SK-N-SH (cell line): ENCODE measurements around the gene USB1. TPM values are rescaled to one million over a fixed set of nuclear protein-coding genes. Genes with fewer than 3 reads are reported as not detected.

Source experiments
- CTCF ChIA-PET: fragments of 300-600, 350-600 bp; formaldehyde crosslinking; extraction: SDS; loops from one replicate; lab custom pipeline; 2021; lab: Yijun Ruan, JAX
- POLR2A ChIA-PET: fragments of 350-600 bp; sonication (Branson Sonifier 250); formaldehyde crosslinking; extraction: SDS; loops from one replicate; lab custom pipeline; 2020; ENCODE audit warnings: antibody characterized with exemption, inconsistent platforms; lab: Yijun Ruan, JAX
- DNase-seq: peaks from one replicate; pipeline ENCODE4 v3.0.0; 2012
- H2AFZ ChIP-seq: fragments of 200-600 bp; sonication (generic); 2 replicates; pipeline ENCODE4 v1.8.1; 2016; ENCODE audit warnings: antibody characterized with exemption, mild to moderate bottlenecking, low read depth
- H3F3A ChIP-seq: fragments of 200-600 bp; sonication (generic); replicated peaks from 2 replicates; pipeline ENCODE3; 2016; ENCODE audit warnings: antibody characterized with exemption, mild to moderate bottlenecking; ENCODE audit not compliant: insufficient read depth
- H3K27ac ChIP-seq, 2 experiments: fragments of 200-500 bp in 1 of 2; fragments of 200-600 bp in 1 of 2; sonication (Bioruptor generic) in 1 of 2; sonication (generic), shearing (Covaris generic) in 1 of 2; 2 replicates each; pipeline versions ENCODE4 v1.5.1 to v1.6.1; 2014 to 2016; ENCODE audit warnings: low read depth in 2 of 2, inconsistent platforms in 1 of 2, low read length in 1 of 2, mild to moderate bottlenecking in 1 of 2, mixed read lengths in 1 of 2
- H3K27me3 ChIP-seq: fragments of 200-600 bp; sonication (generic), shearing (Covaris generic); 2 replicates; pipeline ENCODE4 v1.6.1; 2016; ENCODE audit warnings: mixed run types; ENCODE audit not compliant: insufficient read depth
- H3K36me3 ChIP-seq, 2 experiments: fragments of 200-500 bp in 1 of 2; fragments of 200-600 bp in 1 of 2; sonication (Bioruptor generic) in 1 of 2; sonication (generic) in 1 of 2; replicated peaks in 1 of 2; 2 replicates each; pipeline versions ENCODE3 to v1.5.1; 2014 to 2016; ENCODE audit warnings: low read length in 1 of 2, mild to moderate bottlenecking in 1 of 2; ENCODE audit not compliant: insufficient read depth in 2 of 2, control insufficient read depth in 1 of 2
- H3K4me1 ChIP-seq, 2 experiments: fragments of 200-500 bp in 1 of 2; fragments of 200-600 bp in 1 of 2; sonication (Bioruptor generic) in 1 of 2; sonication (generic), shearing (Covaris generic) in 1 of 2; 2 replicates each; pipeline versions ENCODE4 v1.5.1 to v1.6.1; 2014 to 2016; ENCODE audit warnings: low read depth in 1 of 2, low read length in 1 of 2, mixed run types in 1 of 2; ENCODE audit not compliant: insufficient read depth in 2 of 2, control insufficient read depth in 1 of 2
- H3K4me2 ChIP-seq: fragments of 200-600 bp; sonication (generic), shearing (Covaris generic); 2 replicates; pipeline ENCODE4 v1.6.1; 2017; ENCODE audit warnings: mixed run types
- H3K4me3 ChIP-seq, 2 experiments: fragments of 200-500 bp in 1 of 2; fragments of 200-600 bp in 1 of 2; sonication (Bioruptor generic) in 1 of 2; sonication (generic), shearing (Covaris generic) in 1 of 2; 2 replicates each; pipeline versions ENCODE4 v1.5.1 to v1.8.1; 2014 to 2016; ENCODE audit warnings: low read depth in 2 of 2, inconsistent platforms in 1 of 2, low read length in 1 of 2, mild to moderate bottlenecking in 1 of 2, mixed read lengths in 1 of 2, moderate library complexity in 1 of 2
- H3K79me2 ChIP-seq: fragments of 200-600 bp; sonication (generic); 2 replicates; pipeline ENCODE4 v1.8.1; 2017; ENCODE audit warnings: mild to moderate bottlenecking; ENCODE audit not compliant: insufficient read depth
- H3K9ac ChIP-seq: fragments of 200-600 bp; sonication (generic); 2 replicates; pipeline ENCODE4 v1.6.1; 2017; ENCODE audit warnings: mixed run types
- H3K9me2 ChIP-seq: fragments of 200-600 bp; sonication (generic); 2 replicates; pipeline ENCODE4 v1.6.1; 2017; ENCODE audit warnings: mixed run types
- H3K9me3 ChIP-seq: fragments of 200-600 bp; sonication (generic); 2 replicates; pipeline ENCODE4 v1.6.1; 2017; ENCODE audit warnings: mixed run types, mild to moderate bottlenecking, moderate library complexity
- H4K20me1 ChIP-seq: fragments of 200-600 bp; sonication (generic); 2 replicates; pipeline ENCODE4 v1.6.1; 2017; ENCODE audit warnings: mild to moderate bottlenecking, mixed run types; ENCODE audit not compliant: insufficient read depth
- ELF1 ChIP-seq: IDR thresholded peaks from 2 replicates; pipeline ENCODE4 v1.4.0; 2012
- FOXJ3 ChIP-seq: sonication (generic); formaldehyde crosslinking; IDR thresholded peaks from 2 replicates; pipeline ENCODE4 v1.5.1; 2020; ENCODE audit warnings: mild to moderate bottlenecking, missing genetic modification reagents
- GABPA ChIP-seq: IDR thresholded peaks from 2 replicates; pipeline ENCODE4 v1.4.0; 2012; ENCODE audit warnings: low read depth, mild to moderate bottlenecking
- GATA2 ChIP-seq: sonication (generic); formaldehyde crosslinking; IDR thresholded peaks from 2 replicates; pipeline ENCODE4 v1.5.0; 2020; ENCODE audit warnings: mild to moderate bottlenecking, missing genetic modification reagents
- NFIC ChIP-seq: IDR thresholded peaks from 2 replicates; pipeline ENCODE4 v1.4.0; 2012; ENCODE audit warnings: borderline replicate concordance
- NRF1 ChIP-seq: IDR thresholded peaks from 2 replicates; pipeline ENCODE4 v1.6.1; 2012; ENCODE audit warnings: low read depth, mild to moderate bottlenecking, low read length
- POLR2AphosphoS5 ChIP-seq: IDR thresholded peaks from 2 replicates; pipeline ENCODE4 v1.6.1; 2012; ENCODE audit warnings: low read depth, low read length
- RCOR1 ChIP-seq: fragments of 150-350 bp; IDR thresholded peaks from 2 replicates; pipeline ENCODE4 v1.6.1; 2017; ENCODE audit warnings: antibody characterized with exemption, low read length
- RXRA ChIP-seq: IDR thresholded peaks from 2 replicates; pipeline ENCODE4 v1.4.0; 2012; ENCODE audit warnings: low read depth, mild to moderate bottlenecking, borderline replicate concordance
- SIN3A ChIP-seq: IDR thresholded peaks from 2 replicates; pipeline ENCODE4 v1.6.1; 2012; ENCODE audit warnings: low read depth, mild to moderate bottlenecking, low read length, moderate library complexity, borderline replicate concordance
- YY1 ChIP-seq: IDR thresholded peaks from 2 replicates; pipeline ENCODE4 v1.4.0; 2012; ENCODE audit warnings: low read depth, mild to moderate bottlenecking
- ZBTB33 ChIP-seq: IDR thresholded peaks from 2 replicates; pipeline ENCODE4 v1.4.0; 2012; ENCODE audit warnings: low read depth, borderline replicate concordance
- WGBS: methylation state at CpG from one replicate; pipeline ENCODE4 v1.1.6; 2017; ENCODE audit warnings: low lambda C conversion rate; 5-methylcytosine and 5-hydroxymethylcytosine counted together
- polyA plus RNA-seq, 3 experiments: library from polyadenylated mRNA; depleted of rRNA; stranded (reverse); fragments of >200 nt; gene quantifications; 2 replicates each; pipeline ENCODE4 v1.2.3, GENCODE V29; 2012
- TF ChIP-seq, protein P1 (sequence below): fragments of 200-600 bp; sonication (generic); IDR thresholded peaks from 2 replicates; pipeline ENCODE4 v1.6.1; 2017; ENCODE audit warnings: antibody characterized with exemption, mild to moderate bottlenecking, moderate library complexity
- TF ChIP-seq, protein P2 (sequence below): IDR thresholded peaks from 2 replicates; pipeline ENCODE4 v1.6.1; 2012; ENCODE audit warnings: mild to moderate bottlenecking, low read depth, low read length, moderate library complexity

Gene USB1
- polyA plus RNA-seq, 1 of the 3 experiments (the other 2 are of a cell fraction): 94.1 TPM

DNA sequence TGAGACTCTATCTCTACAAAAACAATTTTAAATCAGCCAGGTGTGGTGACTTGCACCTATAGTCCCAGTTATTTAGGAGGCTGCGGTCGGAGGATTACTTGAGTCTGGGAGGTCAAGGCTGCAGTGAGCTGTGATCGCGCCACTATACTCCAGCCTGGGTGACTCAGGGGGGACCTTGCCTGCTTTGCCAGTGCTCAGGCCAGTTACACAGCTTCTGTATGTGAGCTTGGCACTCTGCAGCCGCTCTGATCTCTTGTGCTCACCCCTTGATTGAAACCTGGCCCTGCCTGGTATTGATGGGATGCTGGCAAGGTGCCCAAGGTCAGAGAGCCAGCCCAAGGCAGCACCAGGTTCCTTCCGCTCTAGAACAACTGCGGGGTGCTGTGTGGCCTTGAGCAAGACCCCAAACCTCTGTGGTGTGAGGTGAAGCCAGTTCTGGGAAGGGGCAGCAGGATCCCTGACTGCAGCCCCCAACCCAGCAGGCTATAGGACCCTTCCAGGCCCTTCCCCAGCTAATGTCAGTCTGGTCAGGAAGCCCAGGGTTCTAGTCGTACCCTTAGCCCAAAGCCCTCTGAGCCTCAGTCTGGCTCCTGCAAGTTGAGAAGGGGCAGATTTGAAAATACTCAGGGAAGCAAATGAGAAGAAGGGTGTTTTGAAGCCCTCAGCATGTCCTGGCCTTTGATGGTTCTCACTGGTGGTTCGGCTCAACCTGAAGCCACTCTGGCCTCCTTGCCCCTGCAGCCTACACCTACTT is 43.2 kb downstream of the USB1 start (continued):
- TF ChIP-seq NFIC: no peak
- TF ChIP-seq ZBTB33: no peak
- TF ChIP-seq, protein P1, sequence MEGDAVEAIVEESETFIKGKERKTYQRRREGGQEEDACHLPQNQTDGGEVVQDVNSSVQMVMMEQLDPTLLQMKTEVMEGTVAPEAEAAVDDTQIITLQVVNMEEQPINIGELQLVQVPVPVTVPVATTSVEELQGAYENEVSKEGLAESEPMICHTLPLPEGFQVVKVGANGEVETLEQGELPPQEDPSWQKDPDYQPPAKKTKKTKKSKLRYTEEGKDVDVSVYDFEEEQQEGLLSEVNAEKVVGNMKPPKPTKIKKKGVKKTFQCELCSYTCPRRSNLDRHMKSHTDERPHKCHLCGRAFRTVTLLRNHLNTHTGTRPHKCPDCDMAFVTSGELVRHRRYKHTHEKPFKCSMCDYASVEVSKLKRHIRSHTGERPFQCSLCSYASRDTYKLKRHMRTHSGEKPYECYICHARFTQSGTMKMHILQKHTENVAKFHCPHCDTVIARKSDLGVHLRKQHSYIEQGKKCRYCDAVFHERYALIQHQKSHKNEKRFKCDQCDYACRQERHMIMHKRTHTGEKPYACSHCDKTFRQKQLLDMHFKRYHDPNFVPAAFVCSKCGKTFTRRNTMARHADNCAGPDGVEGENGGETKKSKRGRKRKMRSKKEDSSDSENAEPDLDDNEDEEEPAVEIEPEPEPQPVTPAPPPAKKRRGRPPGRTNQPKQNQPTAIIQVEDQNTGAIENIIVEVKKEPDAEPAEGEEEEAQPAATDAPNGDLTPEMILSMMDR: no peak
- no peak for TF ChIP-seq ELF1

DNA sequence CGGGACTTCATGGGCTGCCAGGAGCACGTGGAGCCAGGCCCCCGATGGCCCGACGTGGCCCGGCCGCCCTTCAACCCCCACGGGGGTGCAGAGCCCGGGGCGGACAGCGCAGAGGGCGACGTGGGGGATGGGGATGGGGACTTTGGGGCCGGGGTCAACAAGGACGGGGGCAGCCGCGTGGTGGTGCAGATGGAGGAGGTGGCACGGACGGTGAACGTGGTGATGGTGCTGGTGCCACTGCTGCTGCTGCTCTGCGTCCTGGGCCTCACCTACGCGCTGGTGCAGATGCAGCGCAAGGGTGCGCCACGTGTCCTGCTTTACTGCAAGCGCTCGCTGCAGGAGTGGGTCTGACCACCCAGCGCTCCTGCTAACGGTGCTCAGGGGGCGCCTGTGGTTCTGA is 43.9 kb downstream of the USB1 start:
- Histone ChIP-seq H2AFZ (no peak overlapping the region), H4K20me1 (no peaks in the 10 kb centered on the region), H3K79me2 (no peaks in the 10 kb centered on the region), H3K9me2 (no peaks in the 10 kb centered on the region), H3K27ac (no peak overlapping the region), H3K4me2 (no peak overlapping the region), H3F3A (no peaks in the 10 kb centered on the region), H3K36me3 (no peaks in the 10 kb centered on the region), H3K4me1 (no peaks in the 10 kb centered on the region; a peak in 1 of 4 replicates), H3K4me3 (no peak overlapping the region), H3K9ac (no peak overlapping the region), H3K9me3 (no peaks in the 10 kb centered on the region), H3K27me3 (no peaks in the 10 kb centered on the region)
- no peak for DNase-seq
- ChIA-PET CTCF (no interaction called here), POLR2A (no interaction called here)
- TF ChIP-seq ZBTB33 (no peak), RXRA (no peak), YY1 (no peak), GATA2 (no peak), SIN3A (no peak), GABPA (no peak), POLR2AphosphoS5 (no peak), RCOR1 (no peak), NRF1 (no peak), FOXJ3 (CRISPR knock-in tag) (no peak), NFIC (no peak)
- TF ChIP-seq, protein P1: no peak
- TF ChIP-seq, protein P2, sequence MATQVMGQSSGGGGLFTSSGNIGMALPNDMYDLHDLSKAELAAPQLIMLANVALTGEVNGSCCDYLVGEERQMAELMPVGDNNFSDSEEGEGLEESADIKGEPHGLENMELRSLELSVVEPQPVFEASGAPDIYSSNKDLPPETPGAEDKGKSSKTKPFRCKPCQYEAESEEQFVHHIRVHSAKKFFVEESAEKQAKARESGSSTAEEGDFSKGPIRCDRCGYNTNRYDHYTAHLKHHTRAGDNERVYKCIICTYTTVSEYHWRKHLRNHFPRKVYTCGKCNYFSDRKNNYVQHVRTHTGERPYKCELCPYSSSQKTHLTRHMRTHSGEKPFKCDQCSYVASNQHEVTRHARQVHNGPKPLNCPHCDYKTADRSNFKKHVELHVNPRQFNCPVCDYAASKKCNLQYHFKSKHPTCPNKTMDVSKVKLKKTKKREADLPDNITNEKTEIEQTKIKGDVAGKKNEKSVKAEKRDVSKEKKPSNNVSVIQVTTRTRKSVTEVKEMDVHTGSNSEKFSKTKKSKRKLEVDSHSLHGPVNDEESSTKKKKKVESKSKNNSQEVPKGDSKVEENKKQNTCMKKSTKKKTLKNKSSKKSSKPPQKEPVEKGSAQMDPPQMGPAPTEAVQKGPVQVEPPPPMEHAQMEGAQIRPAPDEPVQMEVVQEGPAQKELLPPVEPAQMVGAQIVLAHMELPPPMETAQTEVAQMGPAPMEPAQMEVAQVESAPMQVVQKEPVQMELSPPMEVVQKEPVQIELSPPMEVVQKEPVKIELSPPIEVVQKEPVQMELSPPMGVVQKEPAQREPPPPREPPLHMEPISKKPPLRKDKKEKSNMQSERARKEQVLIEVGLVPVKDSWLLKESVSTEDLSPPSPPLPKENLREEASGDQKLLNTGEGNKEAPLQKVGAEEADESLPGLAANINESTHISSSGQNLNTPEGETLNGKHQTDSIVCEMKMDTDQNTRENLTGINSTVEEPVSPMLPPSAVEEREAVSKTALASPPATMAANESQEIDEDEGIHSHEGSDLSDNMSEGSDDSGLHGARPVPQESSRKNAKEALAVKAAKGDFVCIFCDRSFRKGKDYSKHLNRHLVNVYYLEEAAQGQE: no peak
- 84% methylated on average over 21 of the region's 31 CpGs for WGBS
